Esophagus mucosa (tissue), 1 donor: Measurements from ENCODE around the gene ADAP1. TPM values are rescaled to one million over a fixed set of nuclear protein-coding genes. Genes with fewer than 3 reads are reported as not detected.
A peak's percentile ranks its signal among the peaks of the same experiment; 100 is the strongest.
"Not testable (repeated sequence)": the region's sequence is repeated elsewhere in the genome, so short reads cannot be mapped to it uniquely, and the experiment has no call there.

Experiments used
- ATAC-seq: fragments of 200-7000 bp; cut with Tn5 transposase; one replicate; pipeline ENCODE4 v1.9.1; 2020
- total RNA-seq: library from RNA; stranded (reverse); gene quantifications from one replicate; pipeline ENCODE4 v1.2.4, GENCODE V29; 2023
- donor health status: DM: yes; HTN: yes; CAD: no.

ADAP1 gene
- total RNA-seq, 1 donor from 2014 or later: 5.7 TPM

- ATAC-seq: peak; percentile 0
Measured at GRCh38 chr7:877312-878232, 76.9 kb downstream of the ADAP1 start.

GRCh38 chr7:876972-877311 lies 77.5 kb downstream of the ADAP1 start:
- ATAC-seq: peak; percentile 5

GRCh38 chr7:876077-876971 lies 78.2 kb downstream of the ADAP1 start, which contains the start of gene GET4:
GET4 (plus strand) TSS chr7:876554; CDS start chr7:876646, 92 bp downstream.
- ATAC-seq: peak; percentile 81

GRCh38 chr7:875476-876076 lies 78.9 kb downstream of the ADAP1 start:
- ATAC-seq: no peak

GRCh38 chr7:875051-875450 lies 79.4 kb downstream of the ADAP1 start:
- ATAC-seq: no peak

- no peak for ATAC-seq
Measured at GRCh38 chr7:874031-874749, 80.3 kb downstream of the ADAP1 start.

GRCh38 chr7:873367-874002 lies 81.0 kb downstream of the ADAP1 start:
- ATAC-seq: peak; percentile 69

GRCh38 chr7:872685-873084 lies 81.8 kb downstream of the ADAP1 start:
- ATAC-seq: not testable (repeated sequence)

- no peak for ATAC-seq
Measured at GRCh38 chr7:871900-872537, 82.5 kb downstream of the ADAP1 start.

GRCh38 chr7:869348-869747 lies 85.1 kb downstream of the ADAP1 start:
- ATAC-seq: no peak

GRCh38 chr7:868189-868486 lies 86.3 kb downstream of the ADAP1 start:
- ATAC-seq: no peak

GRCh38 chr7:867406-868188 lies 86.9 kb downstream of the ADAP1 start:
- ATAC-seq: peak; percentile 74

GRCh38 chr7:867001-867405 lies 87.5 kb downstream of the ADAP1 start:
- peak; percentile 66 for ATAC-seq

GRCh38 chr7:865921-866320 lies 88.6 kb downstream of the ADAP1 start:
- ATAC-seq: no peak

GRCh38 chr7:863106-863505 lies 91.4 kb downstream of the ADAP1 start:
- ATAC-seq: no peak

- no peak for ATAC-seq
Measured at GRCh38 chr7:862157-862556, 92.3 kb downstream of the ADAP1 start.

- no peak for ATAC-seq
Measured at GRCh38 chr7:861222-861621, 93.3 kb downstream of the ADAP1 start.

GRCh38 chr7:860149-860548 lies 94.3 kb downstream of the ADAP1 start:
- ATAC-seq: no peak

- peak; percentile 22 for ATAC-seq
Measured at GRCh38 chr7:859359-860030, 95.0 kb downstream of the ADAP1 start.

GRCh38 chr7:857661-858060 lies 96.8 kb downstream of the ADAP1 start:
- no peak for ATAC-seq
